Cardiac muscle cell (in vitro differentiated cells and primary cell): ENCODE measurements around the gene CASQ2. TPM values are rescaled to one million over a fixed set of nuclear protein-coding genes. Genes with fewer than 3 reads are reported as not detected.

Experiments
- DNase-seq, 2 donors: peaks; one replicate each; pipeline versions ENCODE4 v3.0.0 to v3.0.0-alpha.2; 2010 to 2017; ENCODE audit warnings: low read depth in 1 of 2, low spot score in 1 of 2
- H3K27ac ChIP-seq: fragments of 200-600 bp; sonication (generic); 2 replicates; pipeline ENCODE4 v1.5.1; 2016
- H3K27me3 ChIP-seq: fragments of 200-600 bp; sonication (generic); 2 replicates; pipeline ENCODE4 v1.6.0; 2016; ENCODE audit warnings: control low read depth
- H3K36me3 ChIP-seq: fragments of 200-600 bp; sonication (generic); 2 replicates; pipeline ENCODE4 v1.5.1; 2016; ENCODE audit warnings: control low read depth
- H3K4me1 ChIP-seq: fragments of 200-600 bp; sonication (generic); 2 replicates; pipeline ENCODE4 v1.8.1; 2017; ENCODE audit warnings: low read depth, mild to moderate bottlenecking, mixed run types
- H3K4me3 ChIP-seq: fragments of 200-600 bp; sonication (generic); 2 replicates; pipeline ENCODE4 v1.5.1; 2016; ENCODE audit warnings: mild to moderate bottlenecking
- H3K9me3 ChIP-seq: fragments of 200-600 bp; sonication (generic); 2 replicates; pipeline ENCODE4 v1.5.1; 2017; ENCODE audit warnings: low read depth, mild to moderate bottlenecking, control low read depth
- polyA plus RNA-seq: library from polyadenylated mRNA; unstranded; fragments of >200 nt; fragmentation: Nextera tagmentation; extraction: Ambion mirVana; gene quantifications from 2 replicates; pipeline ENCODE4 v1.2.1, GENCODE V29; 2016
- total RNA-seq: library from RNA; depleted of rRNA; stranded (reverse); fragments of >200 nt; gene quantifications from 2 replicates; pipeline ENCODE4 v1.2.3, GENCODE V29; 2016
- TF ChIP-seq, protein P1 (sequence below): IDR thresholded peaks from 2 replicates; pipeline ENCODE4 v1.5.1; 2012; ENCODE audit warnings: low read depth, mild to moderate bottlenecking, low read length

The CASQ2 gene
- total and polyA plus RNA-seq, 2 experiments from 2014 or later, result 0.51 to 3.1 TPM

GRCh38 chr1:115718011-115718754 is 50.3 kb downstream of the CASQ2 start:
- Histone ChIP-seq H3K27ac (no peak overlapping the region), H3K36me3 (no peaks in the 10 kb centered on the region), H3K9me3 (no peaks in the 10 kb centered on the region), H3K27me3 (no peaks in the 10 kb centered on the region), H3K4me1 (no peaks in the 10 kb centered on the region), H3K4me3 (no peak overlapping the region)
- TF ChIP-seq, protein P1, sequence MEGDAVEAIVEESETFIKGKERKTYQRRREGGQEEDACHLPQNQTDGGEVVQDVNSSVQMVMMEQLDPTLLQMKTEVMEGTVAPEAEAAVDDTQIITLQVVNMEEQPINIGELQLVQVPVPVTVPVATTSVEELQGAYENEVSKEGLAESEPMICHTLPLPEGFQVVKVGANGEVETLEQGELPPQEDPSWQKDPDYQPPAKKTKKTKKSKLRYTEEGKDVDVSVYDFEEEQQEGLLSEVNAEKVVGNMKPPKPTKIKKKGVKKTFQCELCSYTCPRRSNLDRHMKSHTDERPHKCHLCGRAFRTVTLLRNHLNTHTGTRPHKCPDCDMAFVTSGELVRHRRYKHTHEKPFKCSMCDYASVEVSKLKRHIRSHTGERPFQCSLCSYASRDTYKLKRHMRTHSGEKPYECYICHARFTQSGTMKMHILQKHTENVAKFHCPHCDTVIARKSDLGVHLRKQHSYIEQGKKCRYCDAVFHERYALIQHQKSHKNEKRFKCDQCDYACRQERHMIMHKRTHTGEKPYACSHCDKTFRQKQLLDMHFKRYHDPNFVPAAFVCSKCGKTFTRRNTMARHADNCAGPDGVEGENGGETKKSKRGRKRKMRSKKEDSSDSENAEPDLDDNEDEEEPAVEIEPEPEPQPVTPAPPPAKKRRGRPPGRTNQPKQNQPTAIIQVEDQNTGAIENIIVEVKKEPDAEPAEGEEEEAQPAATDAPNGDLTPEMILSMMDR, result no peak
- DNase-seq, result peak in 1 of 2 donors; percentile 4

DNA sequence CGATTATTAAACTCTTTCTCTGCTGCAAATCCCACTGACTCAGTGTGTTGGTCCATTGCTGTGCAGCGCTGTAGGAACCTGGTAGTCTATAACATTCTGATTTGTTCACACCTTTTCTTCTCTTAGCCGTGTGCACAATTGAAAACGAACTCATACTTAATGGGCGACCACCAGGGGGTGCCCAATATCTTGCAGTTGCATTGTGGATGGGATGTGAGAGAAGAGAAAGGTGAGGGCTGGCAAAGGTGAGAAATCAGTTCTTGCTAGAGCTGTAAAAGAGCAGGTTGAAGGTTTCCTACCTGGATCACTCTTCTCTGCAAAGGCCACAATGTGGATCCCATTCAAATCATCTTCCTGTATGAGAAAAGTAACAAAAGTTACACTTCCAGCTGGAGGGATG is 51.0 kb downstream of the CASQ2 start:
- Histone ChIP-seq H3K9me3 (no peaks in the 10 kb centered on the region), H3K4me1 (no peaks in the 10 kb centered on the region), H3K27ac (no peak overlapping the region), H3K27me3 (no peaks in the 10 kb centered on the region), H3K4me3 (no peak overlapping the region), H3K36me3 (no peaks in the 10 kb centered on the region)
- DNase-seq, result peak; percentile 61 to 64
- TF ChIP-seq, protein P1, result peak; percentile 46

- Histone ChIP-seq H3K4me1 (peaks cover 17% of the 10 kb centered on the region), H3K27ac (no peak overlapping the region), H3K9me3 (no peaks in the 10 kb centered on the region), H3K4me3 (no peak overlapping the region), H3K36me3 (no peaks in the 10 kb centered on the region), H3K27me3 (no peaks in the 10 kb centered on the region)
- no peak for DNase-seq
- TF ChIP-seq, protein P1, result no peak
Measured at GRCh38 chr1:115714572-115715141, 53.9 kb downstream of the CASQ2 start.

- Histone ChIP-seq H3K4me3 (no peak overlapping the region), H3K9me3 (no peaks in the 10 kb centered on the region), H3K27ac (no peak overlapping the region), H3K36me3 (no peaks in the 10 kb centered on the region), H3K4me1 (peaks cover 18% of the 10 kb centered on the region), H3K27me3 (no peaks in the 10 kb centered on the region)
- no peak for DNase-seq
- TF ChIP-seq, protein P1, result no peak
Measured at GRCh38 chr1:115713906-115714305, 54.6 kb downstream of the CASQ2 start.

DNA sequence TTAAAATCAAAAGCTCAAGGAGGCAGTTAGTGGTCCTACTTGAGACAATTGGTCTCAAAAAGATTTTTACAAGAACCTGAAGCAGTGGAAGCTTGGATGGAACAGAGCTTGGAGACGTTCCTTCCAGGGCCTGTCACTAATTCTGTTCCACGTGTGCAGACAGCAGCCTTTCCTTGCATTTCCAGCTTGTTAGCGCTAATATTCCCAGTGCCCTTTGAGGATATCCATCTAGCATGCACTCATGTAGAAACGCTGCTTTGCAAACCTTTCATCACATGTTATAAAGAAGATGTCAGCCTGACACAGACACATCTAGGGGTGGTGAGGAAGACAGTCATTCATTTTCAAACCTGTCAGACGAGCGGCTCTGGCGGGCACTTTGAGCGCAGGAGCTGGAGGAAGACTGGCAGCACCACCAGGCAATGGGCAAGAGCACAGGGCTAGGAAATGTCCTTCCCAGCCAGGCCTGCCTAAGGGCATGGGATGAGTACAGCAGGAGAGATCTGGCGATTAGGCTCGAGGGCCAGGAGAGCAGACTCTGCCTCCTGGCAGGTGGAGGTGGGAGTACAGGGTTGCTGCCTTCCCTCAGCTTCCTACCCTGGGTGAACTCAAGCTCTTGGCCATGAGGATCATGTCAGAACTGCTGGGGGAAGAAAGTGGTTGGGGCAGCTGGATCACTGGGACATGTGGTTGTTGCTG is 55.5 kb downstream of the CASQ2 start:
- no peak for DNase-seq
- Histone ChIP-seq H3K9me3 (no peaks in the 10 kb centered on the region), H3K4me1 (peaks cover 27% of the 10 kb centered on the region), H3K27me3 (no peaks in the 10 kb centered on the region), H3K4me3 (no peak overlapping the region), H3K36me3 (no peaks in the 10 kb centered on the region), H3K27ac (no peak overlapping the region)
- TF ChIP-seq, protein P1, result no peak
